DMS153 treated with DMSO at 0.1 percent for 48 hours (cell line): Measurements from ENCODE around the gene SLC6A20.
A peak's percentile ranks its signal among the peaks of the same experiment; 100 is the strongest.

Source experiments
- DNase-seq: peaks from one replicate; lab custom pipeline; 2025; ENCODE audit not compliant: unreplicated experiment; lab: John Stamatoyannopoulos, UW

SLC6A20 gene

GRCh38 chr3:45795882-45796765 is at the start of gene SLC6A20:
TSS of gene SLC6A20 (minus strand) at chr3:45796536. CDS start at chr3:45796419, 117 bp downstream.
- no peak for DNase-seq

- DNase-seq = no peak
These were observed 48.3 kb upstream of the SLC6A20 start for GRCh38 chr3:45844616-45845015.

GRCh38 chr3:45842851-45843625 is 46.7 kb upstream of the SLC6A20 start:
- DNase-seq = no peak

- DNase-seq = peak; percentile 58
These were observed 45.6 kb upstream of the SLC6A20 start, which contains the start of gene LZTFL1 for GRCh38 chr3:45841757-45842491. TSS of gene LZTFL1 (minus strand) at chr3:45842119. CDS start at chr3:45841991, 128 bp downstream.

- DNase-seq = no peak
These were observed 45.1 kb upstream of the SLC6A20 start for GRCh38 chr3:45841420-45841756.

GRCh38 chr3:45838466-45838865 is 42.1 kb upstream of the SLC6A20 start:
- DNase-seq = no peak

GRCh38 chr3:45832699-45833098 is 36.4 kb upstream of the SLC6A20 start:
- peak; percentile 1 for DNase-seq

- DNase-seq = no peak
These were observed 33.8 kb upstream of the SLC6A20 start for GRCh38 chr3:45830121-45830520.

- DNase-seq = no peak
These were observed 30.6 kb upstream of the SLC6A20 start for GRCh38 chr3:45826908-45827307.

- no peak for DNase-seq
These were observed 30.0 kb upstream of the SLC6A20 start for GRCh38 chr3:45826321-45826720.

- DNase-seq = no peak
These were observed 24.8 kb upstream of the SLC6A20 start for GRCh38 chr3:45821127-45821526.

GRCh38 chr3:45819543-45819942 is 23.2 kb upstream of the SLC6A20 start:
- DNase-seq = no peak

- DNase-seq = peak; percentile 33
These were observed 21.6 kb upstream of the SLC6A20 start for GRCh38 chr3:45817831-45818522.

GRCh38 chr3:45816544-45816943 is 20.2 kb upstream of the SLC6A20 start:
- DNase-seq = no peak

GRCh38 chr3:45814322-45814721 is 18.0 kb upstream of the SLC6A20 start:
- no peak for DNase-seq

GRCh38 chr3:45807681-45808540 is 11.6 kb upstream of the SLC6A20 start:
- DNase-seq = no peak

GRCh38 chr3:45807133-45807532 is 10.8 kb upstream of the SLC6A20 start:
- no peak for DNase-seq

GRCh38 chr3:45806072-45806471 is 9.7 kb upstream of the SLC6A20 start:
- DNase-seq = no peak

GRCh38 chr3:45803252-45803935 is 7.1 kb upstream of the SLC6A20 start:
- DNase-seq = no peak
